Stomach smooth muscle (tissue), 2 donors: ENCODE data around the gene DARS1.
"Not testable (repeated sequence)": the region's sequence is repeated elsewhere in the genome, so short reads cannot be mapped to it uniquely, and the experiment has no call there.

Experiments
- H3K27ac ChIP-seq: one replicate; pipeline ENCODE4 v1.7.0; 2013; ENCODE audit warnings: mild to moderate bottlenecking, low read length, inconsistent platforms
- H3K27me3 ChIP-seq, 2 donors: one replicate each; pipeline ENCODE4 v1.7.0; 2013; ENCODE audit warnings: low read length in 2 of 2; ENCODE audit not compliant: insufficient read depth in 2 of 2, control insufficient read depth in 1 of 2
- H3K36me3 ChIP-seq, 2 donors: one replicate each; pipeline ENCODE4 v1.7.0; 2013; ENCODE audit warnings: low read length in 2 of 2; ENCODE audit not compliant: control insufficient read depth in 2 of 2, insufficient read depth in 2 of 2
- H3K4me1 ChIP-seq: one replicate; pipeline ENCODE4 v1.7.0; 2013; ENCODE audit warnings: low read length; ENCODE audit not compliant: control insufficient read depth, insufficient read depth
- H3K4me3 ChIP-seq, 2 donors: one replicate each; pipeline ENCODE4 v1.7.0; 2013; ENCODE audit warnings: low read length in 2 of 2
- H3K9ac ChIP-seq, 2 donors: one replicate each; pipeline ENCODE4 v1.7.0; 2013; ENCODE audit warnings: low read length in 2 of 2, mild to moderate bottlenecking in 1 of 2
- H3K9me3 ChIP-seq, 2 donors: one replicate each; pipeline ENCODE4 v1.7.0; 2013; ENCODE audit warnings: low read length in 2 of 2; ENCODE audit not compliant: control insufficient read depth in 2 of 2
- donor health status: healthy.
- donor health status: Pancreatic carcinoma.

DARS1 gene

GRCh38 chr2:135888587-135888986 lies 96.8 kb downstream of the DARS1 start:
- H3K27ac ChIP-seq, H3K36me3 ChIP-seq, H3K27me3 ChIP-seq, H3K9me3 ChIP-seq, H3K4me1 ChIP-seq, H3K9ac ChIP-seq, H3K4me3 ChIP-seq: not testable (repeated sequence)

- Histone ChIP-seq H3K27ac (no peak overlapping the region), H3K27me3 (no peaks in the 10 kb centered on the region), H3K4me1 (no peaks in the 10 kb centered on the region), H3K9ac (no peak overlapping the region), H3K9me3 (no peaks in the 10 kb centered on the region), H3K4me3 (no peak overlapping the region), H3K36me3 (no peaks in the 10 kb centered on the region)
These were observed 99.7 kb downstream of the DARS1 start for GRCh38 chr2:135885709-135886108.

GRCh38 chr2:135882415-135882814 lies 103.0 kb downstream of the DARS1 start:
- no peak overlapping the region for H3K4me3 ChIP-seq
- H3K4me1 ChIP-seq, result no peaks in the 10 kb centered on the region
- no peaks in the 10 kb centered on the region for H3K27me3 ChIP-seq
- no peaks in the 10 kb centered on the region for H3K9me3 ChIP-seq
- no peak overlapping the region for H3K27ac ChIP-seq
- H3K36me3 ChIP-seq, result no peaks in the 10 kb centered on the region
- no peak overlapping the region for H3K9ac ChIP-seq

- H3K4me1 ChIP-seq, H3K9me3 ChIP-seq, H3K27me3 ChIP-seq, H3K36me3 ChIP-seq, H3K27ac ChIP-seq: not testable (repeated sequence)
- Histone ChIP-seq H3K4me3 (peak overlapping the region; percentile 74 to 81), H3K9ac (peak overlapping the region in 1 of 2 donors; percentile 21)
These were observed 108.7 kb downstream of the DARS1 start for GRCh38 chr2:135876770-135877169.

- Histone ChIP-seq H3K4me1 (peaks cover 6% of the 10 kb centered on the region), H3K36me3 (peaks cover under 1 to 2% of the 10 kb centered on the region in 2 donors), H3K27me3 (no peaks in the 10 kb centered on the region), H3K27ac (peak within 1 kb of the TSS; percentile 74), H3K9me3 (no peaks in the 10 kb centered on the region), H3K4me3 (peak within 1 kb of the TSS; percentile 74 to 81), H3K9ac (peak within 1 kb of the TSS; percentile 66 to 75)
These were observed 109.2 kb downstream of the DARS1 start, which contains the start of gene MCM6 for GRCh38 chr2:135876066-135876711. MCM6 (minus strand) TSS chr2:135876443; CDS start chr2:135876365, 78 bp downstream.

GRCh38 chr2:135875491-135876065 lies 109.8 kb downstream of the DARS1 start:
- H3K4me1 ChIP-seq, result peaks cover 6% of the 10 kb centered on the region
- no peaks in the 10 kb centered on the region for H3K9me3 ChIP-seq
- no peaks in the 10 kb centered on the region for H3K27me3 ChIP-seq
- peak overlapping the region; percentile 74 for H3K27ac ChIP-seq
- peak overlapping the region; percentile 74 to 81 for H3K4me3 ChIP-seq
- peak overlapping the region; percentile 66 to 75 for H3K9ac ChIP-seq
- peaks cover 2 to 5% of the 10 kb centered on the region in 2 donors for H3K36me3 ChIP-seq

- H3K36me3 ChIP-seq, result peaks cover 2 to 5% of the 10 kb centered on the region in 2 donors
- H3K27ac ChIP-seq, result no peak overlapping the region
- H3K27me3 ChIP-seq, result no peaks in the 10 kb centered on the region
- H3K4me1 ChIP-seq, result peaks cover 6% of the 10 kb centered on the region
- no peaks in the 10 kb centered on the region for H3K9me3 ChIP-seq
- H3K9ac ChIP-seq, result peak overlapping the region in 1 of 2 donors; percentile 13
- peak overlapping the region in 1 of 2 donors; percentile 81 for H3K4me3 ChIP-seq
These were observed 110.6 kb downstream of the DARS1 start for GRCh38 chr2:135874777-135875365.

GRCh38 chr2:135870571-135870970 lies 114.9 kb downstream of the DARS1 start:
- no peak overlapping the region for H3K27ac ChIP-seq
- H3K27me3 ChIP-seq, result no peaks in the 10 kb centered on the region
- H3K9me3 ChIP-seq, result no peaks in the 10 kb centered on the region
- H3K4me1 ChIP-seq, result peaks cover 6% of the 10 kb centered on the region
- peaks cover 18% of the 10 kb centered on the region in 2 donors for H3K36me3 ChIP-seq
- no peak overlapping the region for H3K9ac ChIP-seq
- H3K4me3 ChIP-seq, result no peak overlapping the region

GRCh38 chr2:135863233-135863632 lies 122.2 kb downstream of the DARS1 start:
- Histone ChIP-seq H3K36me3 (peaks cover 20 to 26% of the 10 kb centered on the region in 2 donors), H3K4me1 (no peaks in the 10 kb centered on the region), H3K9me3 (no peaks in the 10 kb centered on the region), H3K4me3 (no peak overlapping the region), H3K27ac (no peak overlapping the region), H3K9ac (no peak overlapping the region), H3K27me3 (no peaks in the 10 kb centered on the region)

- H3K4me3 ChIP-seq, result no peak overlapping the region
- peaks cover 22 to 23% of the 10 kb centered on the region in 2 donors for H3K36me3 ChIP-seq
- H3K9ac ChIP-seq, result no peak overlapping the region
- no peaks in the 10 kb centered on the region for H3K27me3 ChIP-seq
- H3K27ac ChIP-seq, result no peak overlapping the region
- H3K4me1 ChIP-seq, result no peaks in the 10 kb centered on the region
- no peaks in the 10 kb centered on the region for H3K9me3 ChIP-seq
These were observed 122.7 kb downstream of the DARS1 start for GRCh38 chr2:135862718-135863117.
